ENCODE measurements around the gene ADGRG1. TPM values are rescaled to one million over a fixed set of nuclear protein-coding genes. Genes with fewer than 3 reads are reported as not detected.

The ADGRG1 gene
- total RNA-seq, 1 experiment from 2014 or later: 2.0 TPM

DNA sequence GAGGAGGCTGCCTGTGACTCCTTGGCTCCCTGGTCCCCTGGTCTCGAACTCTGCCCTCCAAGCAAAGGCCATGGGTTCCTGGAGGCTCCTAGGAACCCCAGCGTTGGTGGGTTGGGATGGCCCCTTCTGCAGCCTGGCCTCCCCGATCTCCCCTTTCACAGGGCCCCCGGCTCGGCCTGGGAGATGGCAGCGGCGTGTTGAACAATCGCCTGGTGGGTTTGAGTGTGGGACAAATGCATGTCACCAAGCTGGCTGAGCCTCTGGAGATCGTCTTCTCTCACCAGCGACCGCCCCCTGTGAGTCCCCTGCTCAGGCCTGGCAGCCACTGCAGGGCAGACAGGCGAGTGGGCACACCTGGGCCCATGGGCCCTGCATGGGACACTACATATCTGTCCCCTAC is 50.6 kb downstream of the ADGRG1 start:
- ATAC-seq (no peak), DNase-seq (ENCODE audit: low spot score) (no peak)
- ChIA-PET POLR2A (no interaction called here), CTCF (no interaction called here)
- Mint-ChIP-seq H3K27me3 (ENCODE audit: low read depth) (peaks cover under 1% of the 10 kb centered on the region), H3K36me3 (no peaks in the 10 kb centered on the region), H3K4me1 (peaks cover 42% of the 10 kb centered on the region), H3K27ac (no peak overlapping the region), H3K4me3 (no peak overlapping the region), H3K9me3 (no peaks in the 10 kb centered on the region)
- no peak for TF ChIP-seq NR3C1 (CRISPR knock-in tag; conservative IDR thresholded peaks at IDR 0.05; ENCODE audit: low read depth)
- no peak for TF ChIP-seq TEAD4 (CRISPR knock-in tag; IDR thresholded peaks at IDR 0.05)
- TF ChIP-seq NFYB (CRISPR knock-in tag; conservative IDR thresholded peaks at IDR 0.05; ENCODE audit: low read depth): no peak
- TF ChIP-seq ZBTB21 (CRISPR knock-in tag; IDR thresholded peaks at IDR 0.05; ENCODE audit: borderline replicate concordance): no peak
- TF ChIP-seq, protein P1, sequence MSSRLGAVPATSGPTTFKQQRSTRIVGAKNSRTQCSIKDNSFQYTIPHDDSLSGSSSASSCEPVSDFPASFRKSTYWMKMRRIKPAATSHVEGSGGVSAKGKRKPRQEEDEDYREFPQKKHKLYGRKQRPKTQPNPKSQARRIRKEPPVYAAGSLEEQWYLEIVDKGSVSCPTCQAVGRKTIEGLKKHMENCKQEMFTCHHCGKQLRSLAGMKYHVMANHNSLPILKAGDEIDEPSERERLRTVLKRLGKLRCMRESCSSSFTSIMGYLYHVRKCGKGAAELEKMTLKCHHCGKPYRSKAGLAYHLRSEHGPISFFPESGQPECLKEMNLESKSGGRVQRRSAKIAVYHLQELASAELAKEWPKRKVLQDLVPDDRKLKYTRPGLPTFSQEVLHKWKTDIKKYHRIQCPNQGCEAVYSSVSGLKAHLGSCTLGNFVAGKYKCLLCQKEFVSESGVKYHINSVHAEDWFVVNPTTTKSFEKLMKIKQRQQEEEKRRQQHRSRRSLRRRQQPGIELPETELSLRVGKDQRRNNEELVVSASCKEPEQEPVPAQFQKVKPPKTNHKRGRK (CRISPR knock-in tag; IDR thresholded peaks at IDR 0.05; ENCODE audit: borderline replicate concordance): no peak
- no peak for TF ChIP-seq ZNF219 (CRISPR knock-in tag; IDR thresholded peaks at IDR 0.05; ENCODE audit: borderline replicate concordance)
- no peak for TF ChIP-seq CREB1 (CRISPR knock-in tag; IDR thresholded peaks at IDR 0.05)
- no peak for TF ChIP-seq JAZF1 (CRISPR knock-in tag; IDR thresholded peaks at IDR 0.05)
- no peak for TF ChIP-seq SMAD4 (CRISPR knock-in tag; IDR thresholded peaks at IDR 0.05)
- TF ChIP-seq MYBL2 (CRISPR knock-in tag; IDR thresholded peaks at IDR 0.05): no peak
- no peak for TF ChIP-seq PRDM15 (CRISPR knock-in tag; IDR thresholded peaks at IDR 0.05)
- TF ChIP-seq OVOL2 (CRISPR knock-in tag; IDR thresholded peaks at IDR 0.05; ENCODE audit: borderline replicate concordance): no peak
- TF ChIP-seq ZNF138 (CRISPR knock-in tag; conservative IDR thresholded peaks at IDR 0.05): no peak
- TF ChIP-seq JUN (CRISPR knock-in tag; IDR thresholded peaks at IDR 0.05): no peak
- no peak for TF ChIP-seq SOX15 (CRISPR knock-in tag; IDR thresholded peaks at IDR 0.05)
- TF ChIP-seq ATF1 (CRISPR knock-in tag; IDR thresholded peaks at IDR 0.05): no peak
- TF ChIP-seq EMX1 (CRISPR knock-in tag; IDR thresholded peaks at IDR 0.05): no peak

- ATAC-seq (peak; percentile 30), DNase-seq (ENCODE audit: low spot score) (no peak)
- Mint-ChIP-seq H3K27me3 (ENCODE audit: low read depth) (no peaks in the 10 kb centered on the region; the same call in 1 of the 2 replicates), H3K27ac (no peak overlapping the region), H3K4me1 (peaks cover 42% of the 10 kb centered on the region), H3K4me3 (no peak overlapping the region), H3K36me3 (no peaks in the 10 kb centered on the region), H3K9me3 (no peaks in the 10 kb centered on the region)
- CTCF ChIA-PET: interaction anchor here (1.2 kb wide), 1 partner anchor 77 kb away, joined by 3 read pairs; no protein-coding TSS in a partner anchor
- POLR2A ChIA-PET: no interaction called here
- TF ChIP-seq GRHL2 (CRISPR knock-in tag; IDR thresholded peaks at IDR 0.05; ENCODE audit: insufficient replicate concordance, severe bottlenecking) (no peak), FOXP4 (CRISPR knock-in tag; IDR thresholded peaks at IDR 0.05) (no peak), ZNF423 (CRISPR knock-in tag; IDR thresholded peaks at IDR 0.05) (no peak), KAT7 (CRISPR knock-in tag; IDR thresholded peaks at IDR 0.05; ENCODE audit: borderline replicate concordance) (no peak), ATF6 (CRISPR knock-in tag; IDR thresholded peaks at IDR 0.05) (no peak), PRRX2 (CRISPR knock-in tag; IDR thresholded peaks at IDR 0.05) (no peak), JAZF1 (CRISPR knock-in tag; IDR thresholded peaks at IDR 0.05) (no peak)
Measured at GRCh38 chr16:57679767-57680482, 51.5 kb downstream of the ADGRG1 start.
